ENCODE data around the gene ACOT7. TPM values are rescaled to one million over a fixed set of nuclear protein-coding genes. Genes with fewer than 3 reads are reported as not detected.
"Not testable (repeated sequence)": the region's sequence is repeated elsewhere in the genome, so short reads cannot be mapped to it uniquely, and the experiment has no call there.

The ACOT7 gene
- total RNA-seq, 1 donor, result 38.8 TPM

- no peak for DNase-seq (ENCODE audit: low read depth in 2 of 3, low spot score in 2 of 3)
Observed at GRCh38 chr1:6241887-6242740, 151.5 kb downstream of the ACOT7 start.

- DNase-seq (ENCODE audit: low read depth in 2 of 3, low spot score in 2 of 3), result no peak
Observed at GRCh38 chr1:6241107-6241886, 152.3 kb downstream of the ACOT7 start.

- no peak for DNase-seq (ENCODE audit: low read depth in 2 of 3, low spot score in 2 of 3)
Observed at GRCh38 chr1:6239950-6240768, 153.4 kb downstream of the ACOT7 start.

GRCh38 chr1:6239213-6239752 is 154.3 kb downstream of the ACOT7 start:
- DNase-seq (ENCODE audit: low read depth in 2 of 3, low spot score in 2 of 3), result no peak

- no peak for DNase-seq (ENCODE audit: low read depth in 2 of 3, low spot score in 2 of 3)
Observed at GRCh38 chr1:6237093-6237492, 156.5 kb downstream of the ACOT7 start.

- DNase-seq (ENCODE audit: low read depth in 2 of 3, low spot score in 2 of 3), result no peak
Observed at GRCh38 chr1:6235296-6235677, 158.3 kb downstream of the ACOT7 start.

- DNase-seq (ENCODE audit: low read depth in 2 of 3, low spot score in 2 of 3), result no peak
Observed at GRCh38 chr1:6234502-6235295, 158.9 kb downstream of the ACOT7 start.

- no peak for DNase-seq (ENCODE audit: low read depth in 2 of 3, low spot score in 2 of 3)
Observed at GRCh38 chr1:6233376-6233775, 160.2 kb downstream of the ACOT7 start.

GRCh38 chr1:6225651-6226050 is 167.9 kb downstream of the ACOT7 start:
- DNase-seq (ENCODE audit: low read depth in 2 of 3, low spot score in 2 of 3), result no peak

- DNase-seq (ENCODE audit: low read depth in 2 of 3, low spot score in 2 of 3), result no peak
Observed at GRCh38 chr1:6224718-6225117, 168.8 kb downstream of the ACOT7 start.

- DNase-seq (ENCODE audit: low read depth in 2 of 3, low spot score in 2 of 3), result no peak
Observed at GRCh38 chr1:6223617-6224016, 169.9 kb downstream of the ACOT7 start.

GRCh38 chr1:6222636-6223035 is 170.9 kb downstream of the ACOT7 start:
- no peak for DNase-seq (ENCODE audit: low read depth in 2 of 3, low spot score in 2 of 3)

- no peak for DNase-seq (ENCODE audit: low read depth in 2 of 3, low spot score in 2 of 3)
Observed at GRCh38 chr1:6221210-6221784, 172.3 kb downstream of the ACOT7 start.

GRCh38 chr1:6220236-6220635 is 173.3 kb downstream of the ACOT7 start:
- no peak for DNase-seq (ENCODE audit: low read depth in 2 of 3, low spot score in 2 of 3)

GRCh38 chr1:6219641-6220040 is 173.9 kb downstream of the ACOT7 start:
- not testable (repeated sequence) for DNase-seq (ENCODE audit: low read depth in 2 of 3, low spot score in 2 of 3)

GRCh38 chr1:6218375-6219164 is 175.0 kb downstream of the ACOT7 start:
- DNase-seq (ENCODE audit: low read depth in 2 of 3, low spot score in 2 of 3), result no peak
